CD4-positive, alpha-beta T cell treated with Interleukin-15 for 4 hours (primary cell): ENCODE measurements around the gene SYCP3.

Source experiments
- DNase-seq: peaks from one replicate; pipeline ENCODE4 v3.0.0-alpha.2; 2020; ENCODE audit warnings: low spot score

SYCP3 gene

DNA sequence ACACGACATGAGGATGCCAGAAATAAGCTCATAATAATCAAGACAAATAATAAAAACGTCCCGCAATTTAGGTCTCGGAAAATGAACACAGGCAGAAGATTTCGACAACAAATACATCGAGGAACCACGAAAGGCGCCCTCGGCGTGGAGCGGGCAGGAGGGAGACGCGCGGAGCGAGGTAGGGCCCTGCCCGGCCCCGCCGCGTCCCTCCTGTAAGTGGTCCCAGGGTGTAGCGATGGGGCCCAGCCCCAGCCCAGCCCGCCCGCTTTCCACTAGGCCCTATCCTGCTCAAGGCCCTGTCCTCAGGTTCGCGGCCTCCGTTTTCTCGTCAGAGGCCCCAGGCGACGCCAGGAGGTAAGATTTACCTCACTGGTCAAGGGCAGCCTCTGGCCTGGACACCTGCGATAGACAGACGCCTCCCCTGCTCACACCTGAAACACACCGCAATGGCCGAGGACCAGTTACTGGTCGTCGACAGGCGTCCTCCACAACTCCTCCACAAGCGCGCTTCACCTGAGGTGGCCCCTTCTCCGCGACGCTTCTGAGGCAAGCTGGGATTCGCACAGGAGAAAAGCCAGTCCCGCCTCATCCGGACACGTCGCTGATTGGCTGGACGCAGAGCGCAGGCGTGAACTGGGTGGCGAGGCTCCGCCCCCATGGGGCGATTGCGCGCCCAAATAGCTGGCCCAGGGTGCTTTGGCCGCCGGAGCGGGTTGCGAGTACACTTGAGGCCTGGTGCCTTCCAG is at the start of gene SYCP3:
Gene SYCP3 (minus strand): TSS at position 543 of the 746 bp plus-strand sequence. CDS start 1,527 bp downstream, outside the sequence.
- no peak for DNase-seq

DNA sequence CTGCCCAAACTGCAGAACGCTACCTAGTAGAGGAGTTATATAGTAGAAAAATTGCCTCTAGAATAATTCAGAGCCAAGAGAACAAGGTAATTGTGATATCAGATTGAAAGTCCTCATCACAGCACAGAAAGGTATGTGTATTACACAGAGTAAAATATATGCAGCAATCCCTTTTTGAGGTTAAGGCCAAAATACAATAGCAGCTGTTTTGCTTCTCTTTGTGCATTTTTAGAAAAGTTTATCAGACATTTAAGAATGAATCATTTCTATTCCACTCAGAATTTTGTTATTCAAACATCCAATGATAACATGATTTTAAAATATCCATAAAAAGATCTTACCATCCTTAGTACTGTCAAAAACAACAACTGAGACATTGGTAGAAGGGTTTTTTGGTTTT is 46.4 kb upstream of the SYCP3 start:
- DNase-seq, result no peak

DNA sequence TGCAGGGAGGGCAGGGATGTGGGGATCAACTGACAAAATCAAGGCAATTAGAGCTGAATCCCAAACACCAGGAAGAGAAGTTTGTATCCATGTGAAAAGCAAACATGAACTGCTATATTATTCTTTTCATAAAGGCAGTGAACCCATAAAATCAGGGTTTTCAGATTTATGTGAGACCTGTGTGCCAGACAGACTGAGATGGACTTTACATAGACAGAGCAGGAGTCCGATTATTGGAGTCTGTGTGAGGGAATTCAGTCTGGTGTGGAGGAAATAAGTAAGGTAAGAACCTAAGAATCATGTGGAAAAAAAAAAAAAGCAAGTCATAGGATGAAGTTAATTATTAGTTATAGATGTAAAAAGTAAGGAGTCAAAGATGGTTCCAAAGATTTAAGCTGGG is 45.1 kb upstream of the SYCP3 start:
- no peak for DNase-seq

- DNase-seq, result no peak
Measured at GRCh38 chr12:101783838-101784237, 44.6 kb upstream of the SYCP3 start.

- no peak for DNase-seq
Measured at GRCh38 chr12:101783150-101783549, 43.9 kb upstream of the SYCP3 start.

GRCh38 chr12:101782273-101782731 is 43.0 kb upstream of the SYCP3 start:
- no peak for DNase-seq

DNA sequence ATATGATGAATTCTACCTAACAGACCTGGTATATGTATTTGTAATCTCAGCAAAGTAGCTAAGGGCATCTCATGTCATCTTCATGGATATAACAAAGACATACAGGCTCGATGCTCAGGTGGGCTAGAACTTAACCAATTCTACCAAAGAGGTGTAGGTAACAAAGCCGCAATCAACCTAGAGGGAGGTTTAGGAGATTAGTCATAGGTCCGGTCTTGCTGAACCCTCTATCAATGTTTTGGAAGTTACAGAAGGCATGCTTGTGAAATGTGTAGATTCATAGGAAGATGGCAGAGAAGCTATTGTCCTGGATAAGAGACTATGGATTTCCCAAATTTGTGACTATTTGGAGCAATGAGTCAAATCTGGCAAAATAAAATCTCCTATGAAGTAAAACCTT is 42.6 kb upstream of the SYCP3 start:
- DNase-seq, result no peak

DNA sequence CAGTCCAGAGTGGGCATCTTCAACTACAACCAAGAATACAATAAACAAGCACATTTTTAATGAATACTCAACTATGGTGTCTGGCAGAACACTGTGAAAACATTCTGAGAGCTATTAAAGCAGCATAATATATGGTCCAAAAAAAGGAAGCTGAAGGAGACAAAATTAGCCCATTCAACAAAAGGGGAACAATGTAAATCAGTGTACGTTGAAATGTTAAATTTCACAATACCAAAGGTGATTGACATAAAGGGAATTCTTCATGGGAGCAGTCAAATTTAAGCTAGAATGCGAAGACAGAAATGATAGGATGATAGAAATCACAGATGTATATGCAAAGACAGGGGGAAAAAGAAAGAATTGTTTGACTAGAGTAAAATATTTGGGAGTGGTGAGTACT is 41.3 kb upstream of the SYCP3 start:
- DNase-seq, result no peak

DNA sequence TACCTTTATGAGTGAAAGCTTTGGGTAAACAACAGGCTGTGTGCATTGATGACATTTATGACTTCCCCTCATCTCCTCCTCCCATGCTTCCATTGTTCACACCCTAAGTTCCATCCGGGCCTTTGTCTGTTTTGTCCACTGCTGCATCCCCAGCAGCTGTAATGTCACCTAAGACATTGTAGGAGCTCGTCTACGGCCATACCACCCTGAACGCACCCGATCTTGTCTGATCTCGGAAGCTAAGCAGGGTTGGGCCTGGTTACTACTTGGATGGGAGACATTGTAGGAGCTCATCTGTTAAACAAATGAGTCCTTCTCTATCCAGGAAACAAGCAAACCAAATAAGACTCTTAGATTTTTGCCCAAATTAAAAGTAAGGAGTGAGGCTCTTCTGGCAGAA is 40.4 kb upstream of the SYCP3 start:
- no peak for DNase-seq

GRCh38 chr12:101779200-101779599 is 39.9 kb upstream of the SYCP3 start:
- DNase-seq, result no peak

DNA sequence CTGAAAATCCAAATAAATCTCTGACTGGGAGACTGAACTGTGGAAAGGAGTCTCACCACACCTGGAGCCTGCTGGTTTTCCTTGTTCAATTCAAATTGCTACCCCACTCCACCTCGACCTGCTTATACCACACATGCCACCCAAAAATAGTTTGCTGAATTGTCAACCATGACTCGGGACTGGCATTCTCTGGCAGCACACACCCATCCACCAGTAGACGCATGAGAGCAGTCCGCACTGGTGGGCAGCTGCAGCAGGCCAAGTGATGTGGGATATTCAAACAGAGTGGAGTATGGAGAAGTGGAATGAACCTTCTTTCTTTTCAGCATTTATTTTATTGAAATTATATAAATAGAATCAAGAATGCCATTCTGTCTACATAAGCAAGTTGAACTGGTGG is 38.7 kb upstream of the SYCP3 start:
- no peak for DNase-seq

DNA sequence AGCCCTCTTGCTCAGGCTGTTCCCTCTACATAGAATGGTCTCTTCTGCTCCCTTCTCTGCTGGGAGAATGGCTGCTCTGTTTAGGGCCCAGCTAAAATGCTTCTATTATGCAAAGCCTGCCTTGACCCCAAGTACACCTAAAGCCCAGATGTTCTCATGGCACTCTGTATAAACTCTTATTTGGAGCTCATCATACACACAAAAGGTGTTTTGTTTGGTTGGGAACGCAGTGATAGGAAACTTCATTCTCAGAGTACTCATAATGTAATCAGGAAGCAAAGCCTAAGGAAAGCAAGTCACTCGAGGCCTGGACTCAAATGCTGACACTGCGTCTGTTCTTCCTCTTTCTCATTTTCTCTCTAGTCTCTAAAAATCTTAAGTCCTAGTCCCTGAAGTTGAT is 38.2 kb upstream of the SYCP3 start:
- DNase-seq, result no peak

DNA sequence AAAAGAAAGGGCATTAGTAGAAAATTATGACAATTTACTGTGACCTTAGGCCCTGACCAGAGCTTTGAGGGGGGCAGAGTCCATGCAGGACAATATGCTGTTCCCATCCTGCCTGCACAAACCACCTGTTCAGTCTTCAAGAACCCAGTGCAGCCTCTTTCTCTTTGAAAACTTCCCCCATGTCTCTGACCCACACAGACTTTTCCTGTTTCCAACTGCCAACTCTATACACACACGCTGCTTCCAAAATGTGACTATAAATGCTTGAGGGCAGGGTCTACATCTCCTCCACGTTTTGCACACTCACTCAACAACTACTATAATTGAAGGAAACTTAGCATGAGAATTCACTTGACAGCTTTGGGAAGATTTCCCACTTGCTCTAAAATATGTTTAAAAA is 36.6 kb upstream of the SYCP3 start:
- DNase-seq, result no peak

GRCh38 chr12:101773650-101774162 is 34.4 kb upstream of the SYCP3 start:
- DNase-seq, result peak; percentile 79

DNA sequence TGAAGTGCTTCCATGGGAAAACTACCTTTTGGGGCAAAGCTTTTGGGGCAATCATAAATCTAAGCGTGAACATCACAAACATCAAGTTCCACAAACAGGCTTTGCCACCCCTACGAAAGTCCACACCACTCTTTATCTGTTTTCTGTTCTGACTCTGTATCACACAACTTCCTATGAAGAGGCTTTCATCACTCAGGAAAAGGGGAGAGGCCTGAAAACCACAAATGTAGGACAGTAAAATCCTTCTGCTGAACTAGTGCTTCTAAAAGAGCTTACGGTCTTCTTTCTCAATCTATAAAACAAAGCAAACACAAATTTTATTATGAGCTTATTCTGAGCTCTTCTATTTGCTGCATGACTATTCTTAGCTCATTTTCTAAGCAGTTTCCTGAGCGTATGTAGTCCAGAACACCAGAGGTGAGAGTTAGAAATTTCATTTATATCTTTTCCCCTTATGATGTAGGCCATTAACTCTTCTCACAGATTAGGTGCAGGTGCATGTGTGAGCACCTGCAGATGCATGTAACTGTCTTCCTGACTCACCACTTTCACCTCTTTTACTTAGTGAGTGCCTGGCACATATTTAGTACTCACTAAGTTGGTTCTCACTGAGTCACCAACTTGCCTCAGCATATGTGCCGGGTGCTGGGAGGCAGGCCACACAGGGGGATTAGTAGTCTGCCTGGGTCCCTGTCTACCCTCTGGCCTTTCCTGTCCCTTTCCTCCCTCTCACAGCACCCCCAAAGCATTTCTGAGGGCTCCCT is 32.9 kb upstream of the SYCP3 start:
- no peak for DNase-seq

- no peak for DNase-seq
Measured at GRCh38 chr12:101769865-101770264, 30.6 kb upstream of the SYCP3 start.

- DNase-seq, result no peak
Measured at GRCh38 chr12:101768781-101769180, 29.5 kb upstream of the SYCP3 start.

GRCh38 chr12:101767537-101767936 is 28.3 kb upstream of the SYCP3 start:
- no peak for DNase-seq

- no peak for DNase-seq
Measured at GRCh38 chr12:101764051-101764792, 25.0 kb upstream of the SYCP3 start.

DNA sequence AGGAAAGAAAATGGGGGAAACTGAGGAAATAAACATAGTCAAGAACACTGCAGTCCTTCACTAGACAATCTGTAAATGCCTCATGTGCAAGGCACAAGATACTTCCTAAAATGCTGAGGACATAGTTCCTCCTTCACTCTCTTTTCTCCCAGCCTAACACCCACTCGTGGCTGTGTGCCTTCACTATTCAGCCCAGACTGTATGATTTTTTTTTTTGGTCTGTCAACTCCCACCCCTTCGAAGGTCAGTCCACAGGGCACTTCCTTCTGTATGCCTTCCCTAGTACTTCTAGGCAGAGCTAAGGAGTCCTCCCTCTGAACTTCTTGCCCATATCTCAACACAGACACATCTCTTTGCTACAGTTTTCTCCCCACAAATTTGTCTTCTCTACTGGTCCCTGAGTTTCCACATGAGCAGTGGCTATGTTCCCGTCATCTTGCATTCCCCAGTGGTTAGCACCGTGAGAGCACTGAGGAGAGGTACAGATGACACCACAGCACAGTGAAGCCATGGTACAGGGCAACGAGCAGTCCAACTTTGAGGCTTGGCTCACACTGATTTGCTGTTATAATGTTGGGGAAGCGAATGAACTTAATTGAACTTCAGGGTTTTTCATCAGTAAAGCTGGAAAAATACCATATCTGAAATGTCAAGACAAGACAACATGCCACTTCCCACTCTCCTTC is 24.1 kb upstream of the SYCP3 start:
- no peak for DNase-seq

DNA sequence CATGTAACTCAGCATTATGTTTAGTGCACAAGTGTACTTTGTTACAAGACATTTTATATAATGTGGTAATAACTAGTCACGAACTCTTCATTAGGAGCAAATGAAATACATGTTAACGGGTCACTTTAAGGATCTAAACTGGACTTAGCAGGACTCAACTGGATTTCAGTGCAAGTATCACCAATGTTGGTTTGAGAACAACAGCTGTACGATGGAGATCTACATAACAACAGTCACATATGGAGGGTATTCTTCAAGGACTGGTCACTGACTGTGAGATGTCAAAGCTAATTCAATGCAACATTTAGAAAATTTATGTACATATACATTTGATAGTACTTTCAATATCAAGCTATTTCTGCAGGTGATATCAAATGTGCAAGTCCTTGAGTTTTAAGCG is 22.5 kb upstream of the SYCP3 start:
- DNase-seq, result no peak

- no peak for DNase-seq
Measured at GRCh38 chr12:101761350-101761749, 22.1 kb upstream of the SYCP3 start.
